Erythroblast (primary cell): ENCODE data around the gene HEPN1.
"Not testable (repeated sequence)": the region's sequence is repeated elsewhere in the genome, so short reads cannot be mapped to it uniquely, and the experiment has no call there.

Source experiments
- DNase-seq, 2 experiments: peaks; one replicate each; lab custom pipeline; 2025; lab: John Stamatoyannopoulos, UW
- GATA1 ChIP-seq: IDR thresholded peaks from 2 replicates; pipeline ENCODE4 v1.6.1; 2011; ENCODE audit warnings: low read depth, mild to moderate bottlenecking, control low read depth, low read length, moderate library complexity
- POLR2A ChIP-seq: IDR thresholded peaks from 2 replicates; pipeline ENCODE4 v1.6.1; 2011; ENCODE audit warnings: mild to moderate bottlenecking, low read length

The HEPN1 gene

GRCh38 chr11:124950601-124951330, 31.7 kb downstream of the HEPN1 start:
- no peak for TF ChIP-seq GATA1
- TF ChIP-seq POLR2A = no peak
- no peak for DNase-seq

- no peak for TF ChIP-seq POLR2A
- TF ChIP-seq GATA1 = no peak
These were observed 32.3 kb downstream of the HEPN1 start for GRCh38 chr11:124951341-124951740.

GRCh38 chr11:124953753-124954589, 34.9 kb downstream of the HEPN1 start, which contains the start of gene CCDC15:
Gene CCDC15 (plus strand): TSS chr11:124954202. CDS start chr11:124954733, 531 bp downstream.
- TF ChIP-seq GATA1 = no peak
- TF ChIP-seq POLR2A = peak; percentile 97

More at GRCh38 chr11:124951341-124951740, 32.3 kb downstream of the HEPN1 start:
- DNase-seq = no peak

GRCh38 chr11:124954590-124954955, 35.5 kb downstream of the HEPN1 start:
- peak; percentile 52 to 61 for DNase-seq
- no peak for TF ChIP-seq GATA1
- no peak for TF ChIP-seq POLR2A

More at GRCh38 chr11:124953753-124954589, 34.9 kb downstream of the HEPN1 start, which contains the start of gene CCDC15:
- DNase-seq = peak; percentile 97

- peak; percentile 53 to 86 for DNase-seq
- no peak for TF ChIP-seq GATA1
- TF ChIP-seq POLR2A = no peak
These were observed 36.0 kb downstream of the HEPN1 start for GRCh38 chr11:124955035-124955434.

- DNase-seq = peak; percentile 73 to 82
- no peak for TF ChIP-seq GATA1
- no peak for TF ChIP-seq POLR2A
These were observed 43.0 kb downstream of the HEPN1 start for GRCh38 chr11:124961972-124962609.

GRCh38 chr11:124968197-124968596, 49.1 kb downstream of the HEPN1 start:
- DNase-seq = not testable (repeated sequence)
